Measurements from ENCODE around the gene ALKBH6. TPM values are rescaled to one million over a fixed set of nuclear protein-coding genes. Genes with fewer than 3 reads are reported as not detected.

ALKBH6 gene
- total RNA-seq, 1 experiment from 2014 or later = 32.5 TPM

- Histone ChIP-seq H4K5ac (ENCODE audit: insufficient read length, low read depth, low read length) (no peak overlapping the region), H3K9ac (ENCODE audit: extremely low read depth, insufficient read length, low read length) (no peak overlapping the region), H2BK20ac (ENCODE audit: low read depth, low read length, poor library complexity, severe bottlenecking) (no peak overlapping the region), H2BK15ac (ENCODE audit: low read depth, low read length) (no peak overlapping the region), H2AK5ac (ENCODE audit: insufficient read length, low read length) (no peak overlapping the region), H3K23ac (ENCODE audit: insufficient read length, low read depth, low read length) (no peak overlapping the region), H3K4me2 (ENCODE audit: insufficient read depth, insufficient read length, low read length) (no peak overlapping the region), H3K27me3 (ENCODE audit: insufficient read depth, low read length) (no peaks in the 10 kb centered on the region), H3K4me1 (ENCODE audit: insufficient read depth, low read length) (no peaks in the 10 kb centered on the region), H3K14ac (ENCODE audit: insufficient read depth, low read length) (no peak overlapping the region), H3K9me3 (ENCODE audit: control insufficient read depth, low read depth, low read length) (no peaks in the 10 kb centered on the region), H3T11ph (ENCODE audit: low read length) (no peak overlapping the region), H3K27ac (ENCODE audit: insufficient read length, low read depth, low read length) (no peak overlapping the region), H3K23me2 (ENCODE audit: insufficient read length, low read depth, low read length, poor library complexity, severe bottlenecking) (no peaks in the 10 kb centered on the region), H2BK120ac (ENCODE audit: low read depth, low read length, poor library complexity, severe bottlenecking) (no peak overlapping the region), H3K4ac (ENCODE audit: low read depth, low read length) (no peak overlapping the region), H3K56ac (ENCODE audit: insufficient read length, low read depth, low read length) (no peak overlapping the region), H3K79me1 (ENCODE audit: insufficient read depth, low read depth, low read length, poor library complexity, severe bottlenecking) (no peaks in the 10 kb centered on the region), H3K18ac (ENCODE audit: insufficient read length, low read depth, low read length) (no peak overlapping the region), H4K91ac (ENCODE audit: insufficient read length, low read depth, low read length) (no peak overlapping the region), H2AFZ (ENCODE audit: low read length) (no peak overlapping the region), H4K20me1 (ENCODE audit: control insufficient read depth, insufficient read depth, insufficient read length) (no peaks in the 10 kb centered on the region), H2BK12ac (ENCODE audit: insufficient read length, low read depth, low read length) (no peak overlapping the region), H3K79me2 (ENCODE audit: insufficient read depth, low read length) (no peaks in the 10 kb centered on the region), H4K8ac (replicated peaks; ENCODE audit: insufficient read length, low read depth, low read length) (no peak overlapping the region), H2BK5ac (ENCODE audit: insufficient read length, low read length) (no peak overlapping the region)
- no peaks in the 10 kb centered on the region; a peak in 2 of 5 replicates for H3K9me3 Mint-ChIP-seq
- no peaks in the 10 kb centered on the region for H3K36me3 Mint-ChIP-seq (ENCODE audit: insufficient read depth in 1 of 3, low read depth in 3 of 3)
- peak; percentile 85 for TF ChIP-seq CTCF (conservative IDR thresholded peaks at IDR 0.05)
- peaks cover 15 to 19% of the 10 kb centered on the region in 2 experiments for H3K4me1 Mint-ChIP-seq
- H3K27me3 Mint-ChIP-seq (ENCODE audit: low read depth) = peaks cover 45% of the 10 kb centered on the region
- H3K4me3 Mint-ChIP-seq = peak overlapping the region in 1 of 2 experiments; percentile 35; a peak in 1 of 5 replicates
- WGBS (ENCODE audit: extremely low coverage, insufficient read length, low lambda C conversion rate) = 100% methylated on average over 1 of the region's 14 CpGs
- peak; percentile 90 for DNase-seq
- no peak overlapping the region for H3K27ac Mint-ChIP-seq
These were observed 36.4 kb downstream of the ALKBH6 start for GRCh38 chr19:35977446-35978222.

Measured in H9 (cell line).